IPS-NIHi11 (cell line): ENCODE results near the gene UBE3B.

Experiments used
- DNase-seq: peaks from one replicate; pipeline ENCODE4 v3.0.0; 2012; ENCODE audit warnings: mixed read lengths, low spot score

Gene UBE3B

GRCh38 chr12:109529691-109530640, 52.5 kb downstream of the UBE3B start:
- peak; percentile 53 for DNase-seq

DNA sequence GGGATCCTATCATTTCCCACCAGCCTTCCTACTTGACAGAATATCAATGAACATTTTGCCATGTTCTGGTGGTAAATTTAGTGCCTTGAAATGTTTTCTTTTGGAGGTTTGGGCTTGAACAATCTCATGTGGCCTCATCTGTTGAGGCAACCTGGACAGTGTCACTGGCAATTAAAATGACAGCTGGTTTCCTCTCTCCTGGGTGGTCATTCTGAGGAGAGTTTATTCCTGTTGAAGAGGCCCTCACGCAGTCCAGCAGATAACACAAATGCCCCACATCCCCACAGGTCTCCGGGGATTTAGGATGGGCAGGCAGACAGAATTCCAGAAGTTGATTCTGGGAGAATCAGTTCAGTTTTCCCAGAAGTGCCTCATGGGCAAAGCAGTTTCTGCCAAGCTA, 54.0 kb downstream of the UBE3B start:
- no peak for DNase-seq

- DNase-seq = no peak
Measured at GRCh38 chr12:109532721-109533486, 55.5 kb downstream of the UBE3B start.

DNA sequence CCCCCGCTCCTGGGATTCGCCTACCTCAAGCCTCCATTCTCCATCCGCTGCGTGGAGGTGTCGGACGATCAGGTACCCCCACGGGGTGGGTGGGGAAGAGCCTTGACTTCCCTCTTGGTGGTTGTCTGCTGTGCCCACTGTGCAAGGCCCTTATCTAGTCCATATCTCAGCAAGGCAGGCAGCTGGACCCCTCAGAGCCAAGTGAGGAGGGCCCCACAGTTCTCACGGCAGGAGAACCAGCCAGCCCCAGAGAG, 56.0 kb downstream of the UBE3B start:
- DNase-seq = no peak

- DNase-seq = no peak
Measured at GRCh38 chr12:109534456-109534855, 57.0 kb downstream of the UBE3B start.

DNA sequence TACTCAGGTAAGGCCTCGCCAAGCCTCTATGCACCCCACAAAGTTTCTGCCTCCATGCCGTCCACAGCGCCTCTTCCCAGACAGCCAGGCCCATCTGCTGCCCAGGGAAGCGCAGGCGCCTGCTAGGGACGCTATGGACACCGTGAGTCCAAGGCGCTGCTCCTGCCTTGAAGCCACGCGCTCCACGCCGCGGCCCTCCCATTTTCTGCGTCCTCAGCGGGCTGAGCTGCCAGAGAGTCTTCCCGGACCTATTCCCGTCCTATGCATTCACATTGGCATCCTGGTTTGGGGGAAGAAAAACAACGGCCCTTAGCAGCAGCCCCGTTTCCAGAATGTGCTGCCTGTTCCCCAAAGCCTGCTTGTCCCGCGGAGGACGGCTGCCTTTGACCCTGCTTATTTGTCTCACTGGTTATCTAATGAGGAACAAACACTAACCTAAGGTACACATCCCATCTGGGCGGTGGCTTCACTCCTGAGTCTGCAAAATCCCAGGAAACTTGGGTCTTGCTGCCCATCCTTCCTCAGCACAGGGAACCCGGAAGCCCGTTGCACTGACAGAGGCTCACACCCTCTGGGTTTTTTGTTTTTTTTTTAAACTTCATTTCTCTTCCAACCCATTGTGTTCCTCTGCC, 57.9 kb downstream of the UBE3B start:
- no peak for DNase-seq

DNA sequence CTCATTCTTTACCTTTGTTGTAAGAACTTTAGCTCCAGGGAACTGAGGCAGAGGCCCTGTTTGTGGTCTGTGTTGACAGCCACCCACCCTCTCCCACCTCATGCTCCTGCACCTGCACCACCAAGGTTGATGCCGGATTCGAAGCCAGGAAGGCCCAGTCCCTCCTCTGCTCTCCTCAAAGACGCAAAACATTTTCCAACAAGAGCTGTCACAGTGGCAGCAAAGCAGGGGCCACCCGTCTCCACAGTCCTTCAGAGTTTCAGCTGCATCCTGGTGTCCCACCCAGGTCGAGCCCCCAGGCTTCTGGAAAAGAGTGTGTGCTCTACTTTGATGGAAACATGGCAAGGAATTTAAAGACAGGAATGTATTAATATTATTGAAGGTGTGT, 58.4 kb downstream of the UBE3B start:
- DNase-seq = no peak

- DNase-seq = no peak
Measured at GRCh38 chr12:109537136-109537535, 59.7 kb downstream of the UBE3B start.

DNA sequence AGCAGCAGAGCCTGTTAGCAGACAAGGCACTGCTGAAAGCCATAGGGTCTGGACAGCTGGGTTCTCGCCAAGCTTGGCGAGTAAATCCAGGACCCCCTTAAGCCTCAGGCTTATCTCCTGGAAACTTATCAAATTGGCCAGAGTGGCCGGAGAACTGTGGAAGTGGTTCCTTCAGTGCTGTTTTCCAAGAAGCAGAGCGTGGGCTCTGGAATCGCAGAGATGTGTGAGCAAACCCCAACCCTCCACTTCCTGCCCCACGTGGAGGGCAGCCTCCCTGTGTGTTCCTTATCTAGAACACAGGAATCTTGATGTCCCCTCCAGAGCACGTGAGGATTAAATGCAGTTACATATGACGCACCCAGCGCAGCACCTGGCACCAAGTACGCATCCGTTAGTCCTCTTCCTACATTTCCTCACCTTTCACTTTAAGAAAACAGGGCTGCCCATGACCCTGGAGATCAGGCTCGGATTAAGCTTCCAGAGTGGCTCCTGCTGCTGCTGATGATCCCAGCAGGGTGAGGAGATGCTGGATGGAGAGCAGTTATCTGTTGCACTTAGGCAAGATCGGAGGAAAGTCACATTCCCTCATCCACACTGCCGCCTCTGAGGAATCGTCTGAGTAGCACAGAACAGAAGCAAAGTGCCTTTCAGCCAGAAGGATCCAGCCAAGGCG, 60.9 kb downstream of the UBE3B start:
- no peak for DNase-seq

- DNase-seq = no peak
Measured at GRCh38 chr12:109539508-109539907, 62.1 kb downstream of the UBE3B start.

- no peak for DNase-seq
Measured at GRCh38 chr12:109540526-109541412, 63.3 kb downstream of the UBE3B start.

GRCh38 chr12:109541413-109541726, 63.9 kb downstream of the UBE3B start:
- no peak for DNase-seq

DNA sequence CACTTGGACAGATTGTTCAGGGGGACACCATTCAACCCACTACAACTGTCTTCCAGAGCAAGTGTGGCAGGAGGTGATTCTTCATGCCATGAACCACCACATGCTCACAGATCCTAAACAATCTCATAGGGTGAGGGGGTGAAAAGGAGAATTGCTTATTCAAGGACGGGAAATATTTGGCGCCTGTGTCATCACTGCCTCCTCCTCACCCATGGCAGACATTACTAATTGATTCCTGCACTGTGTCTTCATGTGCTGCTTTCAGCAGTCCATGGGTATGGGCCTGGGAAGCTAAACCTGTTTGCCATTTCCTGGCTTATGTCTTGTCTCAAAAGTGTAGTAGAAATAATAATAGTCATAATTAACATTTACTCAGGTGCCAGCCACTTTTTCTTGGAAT, 64.6 kb downstream of the UBE3B start:
- no peak for DNase-seq

DNA sequence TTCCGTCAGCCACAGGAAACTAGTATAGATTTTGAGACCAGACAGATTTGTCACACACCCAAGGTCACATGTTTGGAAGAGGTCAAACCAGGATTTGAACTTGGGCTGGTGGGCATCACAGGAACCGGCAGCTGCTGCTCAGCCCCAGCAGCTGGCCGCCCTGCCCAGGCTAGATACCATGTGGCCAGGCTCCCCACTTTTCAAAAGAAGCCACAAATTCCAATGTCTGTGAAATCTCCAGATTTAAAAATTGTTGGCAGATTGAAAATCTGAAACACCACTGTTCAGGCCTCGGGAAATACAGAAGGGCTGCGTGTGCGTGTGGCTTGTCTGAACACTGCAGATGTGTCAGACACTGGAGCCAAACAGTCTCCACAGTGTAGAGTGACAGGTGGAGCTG, 65.4 kb downstream of the UBE3B start:
- no peak for DNase-seq

DNA sequence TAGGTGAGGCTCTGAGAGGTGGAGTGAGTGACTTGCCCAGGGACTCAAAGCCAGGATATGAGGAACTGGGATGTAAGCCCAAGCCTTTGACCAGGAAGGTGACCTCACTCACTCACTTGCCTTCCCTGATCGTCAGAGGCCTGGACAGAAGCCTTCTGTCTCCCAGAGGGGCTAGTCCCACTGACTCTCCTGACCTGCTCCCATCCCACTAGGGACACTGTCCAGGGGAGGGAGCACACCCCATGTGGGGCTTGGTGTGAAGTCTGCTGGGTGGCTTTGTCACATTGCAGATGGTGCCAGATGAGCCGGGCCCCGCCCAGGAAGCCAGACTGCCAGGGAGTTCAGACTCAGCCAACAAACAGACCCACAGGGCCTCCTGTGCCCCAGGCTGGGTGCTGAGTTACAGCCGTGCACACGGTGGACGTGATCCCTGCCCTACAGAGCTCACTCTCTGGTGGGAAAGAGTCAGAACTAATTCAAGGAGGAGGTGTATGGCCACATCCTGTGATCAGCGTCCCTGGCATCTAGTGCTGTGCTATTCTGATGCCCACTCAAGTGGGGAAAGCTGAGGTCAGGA, 67.6 kb downstream of the UBE3B start:
- no peak for DNase-seq

- DNase-seq = no peak
Measured at GRCh38 chr12:109545826-109546225, 68.4 kb downstream of the UBE3B start.

DNA sequence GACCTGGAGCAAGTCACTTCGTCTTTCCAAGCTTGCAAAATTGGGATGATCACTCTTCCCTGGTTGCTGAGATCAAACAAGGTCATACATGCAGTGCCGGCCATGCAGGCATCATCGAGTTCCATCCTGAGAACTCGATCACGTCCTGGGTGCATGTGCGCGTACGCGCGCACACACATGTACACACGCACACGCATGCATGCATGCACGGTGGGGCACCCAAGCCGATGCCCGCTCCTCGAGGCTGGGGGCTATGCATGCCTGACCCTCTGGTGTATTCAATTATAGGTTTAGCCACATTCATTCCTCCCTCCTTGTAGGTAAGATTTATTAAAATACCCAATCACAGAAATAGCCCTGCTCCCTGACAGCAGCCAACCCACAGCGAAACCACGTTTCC, 69.9 kb downstream of the UBE3B start:
- no peak for DNase-seq

DNA sequence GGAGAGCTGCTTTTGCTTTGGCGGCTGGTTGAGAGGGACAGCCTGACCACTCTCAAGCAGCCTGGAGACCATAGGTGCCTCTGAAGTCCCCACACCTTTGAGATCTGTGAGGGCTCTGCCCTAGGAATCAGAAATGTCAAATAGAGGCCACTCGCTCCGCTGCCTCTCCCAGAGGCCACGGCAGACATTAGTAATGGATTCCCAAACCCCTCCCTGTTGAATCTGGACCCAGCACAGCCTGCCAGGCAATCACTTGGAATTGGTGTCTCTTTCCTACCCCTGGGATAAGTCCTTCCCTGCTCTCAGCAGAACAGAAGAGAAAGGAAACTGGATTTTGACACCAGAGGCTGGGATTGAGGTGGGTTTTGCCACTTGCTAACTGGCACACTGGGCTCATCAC, 70.8 kb downstream of the UBE3B start:
- DNase-seq = no peak

DNA sequence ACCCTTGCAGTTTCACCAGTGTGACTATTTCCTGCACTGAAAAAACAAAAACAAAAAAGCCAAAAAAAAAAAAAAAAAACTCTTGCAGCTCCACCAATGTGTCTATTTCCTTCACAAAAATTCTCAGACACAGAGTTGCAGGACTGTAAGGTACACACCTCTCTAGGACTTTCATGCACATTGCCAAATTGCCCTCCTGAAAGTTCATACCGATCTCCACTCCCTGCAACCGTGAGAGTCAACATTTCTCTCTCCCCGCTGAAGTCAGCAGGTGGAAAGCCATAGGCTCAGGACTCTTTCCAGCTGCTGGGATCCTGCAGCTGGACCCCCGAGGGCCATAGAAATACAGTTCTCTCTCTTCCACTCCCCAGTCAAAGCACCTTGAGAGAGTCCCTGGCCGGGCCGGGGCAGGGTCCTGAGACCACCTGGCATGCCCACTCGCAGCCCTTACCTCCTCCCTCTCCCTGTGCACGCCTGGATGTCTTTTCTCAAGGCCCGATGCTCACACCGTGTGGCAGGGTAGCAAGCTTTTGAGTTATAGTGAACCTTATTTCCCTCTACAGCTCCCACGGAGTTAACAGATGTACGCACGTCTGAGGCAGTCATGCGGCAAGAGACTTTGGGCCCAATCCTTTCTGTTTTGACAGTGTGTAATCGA, 72.3 kb downstream of the UBE3B start:
- no peak for DNase-seq

- no peak for DNase-seq
Measured at GRCh38 chr12:109550281-109550680, 72.8 kb downstream of the UBE3B start.

- no peak for DNase-seq
Measured at GRCh38 chr12:109551108-109551507, 73.7 kb downstream of the UBE3B start.
